Lung (tissue), 12 donors: ENCODE results near the gene HAPLN2. TPM values are rescaled to one million over a fixed set of nuclear protein-coding genes. Genes with fewer than 3 reads are reported as not detected.

Experiments used
- ATAC-seq: fragments of 200-7000 bp; cut with Tn5 transposase; one replicate; pipeline ENCODE4 v1.9.1; 2020; ENCODE audit warnings: moderate number of reproducible peaks; ENCODE audit not compliant: insufficient read depth, low FRiP score
- DNase-seq, 3 donors: peaks; one replicate each; pipeline ENCODE4 v3.0.0-alpha.2; 2013 to 2017
- H3K27ac ChIP-seq, 2 donors: one replicate each; pipeline ENCODE4 v1.5.1; 2013; ENCODE audit warnings: mild to moderate bottlenecking in 2 of 2, moderate library complexity in 2 of 2, control low read depth in 1 of 2, inconsistent platforms in 1 of 2, low read depth in 1 of 2, low read length in 1 of 2
- H3K27me3 ChIP-seq, 3 donors: one replicate each; pipeline ENCODE4 v1.5.1; 2013; ENCODE audit warnings: low read length in 2 of 3; ENCODE audit not compliant: control insufficient read depth in 3 of 3, insufficient read depth in 3 of 3
- H3K36me3 ChIP-seq, 4 donors: one replicate each; pipeline ENCODE4 v1.5.1; 2013; ENCODE audit warnings: low read length in 4 of 4, mild to moderate bottlenecking in 1 of 4, moderate library complexity in 1 of 4; ENCODE audit not compliant: control insufficient read depth in 4 of 4, insufficient read depth in 4 of 4
- H3K4me1 ChIP-seq, 5 donors: one replicate each; pipeline ENCODE4 v1.5.1; 2013; ENCODE audit warnings: low read length in 5 of 5, mild to moderate bottlenecking in 2 of 5, moderate library complexity in 1 of 5; ENCODE audit not compliant: control insufficient read depth in 5 of 5, insufficient read depth in 5 of 5
- H3K4me3 ChIP-seq: one replicate; pipeline ENCODE4 v1.5.1; 2013; ENCODE audit warnings: mild to moderate bottlenecking, control low read depth, moderate library complexity
- H3K9ac ChIP-seq, 2 donors: one replicate each; pipeline ENCODE4 v1.5.1; 2013; ENCODE audit warnings: low read length in 2 of 2, control low read depth in 1 of 2; ENCODE audit not compliant: insufficient read depth in 1 of 2
- H3K9me3 ChIP-seq, 4 donors: one replicate each; pipeline ENCODE4 v1.5.1; 2013; ENCODE audit warnings: low read length in 3 of 4, mild to moderate bottlenecking in 1 of 4, moderate library complexity in 1 of 4; ENCODE audit not compliant: control insufficient read depth in 4 of 4, insufficient read depth in 3 of 4
- CTCF ChIP-seq: IDR thresholded peaks from 2 replicates; pipeline ENCODE4 v1.5.1; 2012; ENCODE audit warnings: mild to moderate bottlenecking; ENCODE audit errors: control extremely low read depth, extremely low read depth
- whole genome bisulfite sequencing, 2 donors: extraction: QIAGEN DNeasy Blood & Tissue Kit; methylation state at CpG; one replicate each; pipeline ENCODE4 v1.1.7; 2013; 5-methylcytosine and 5-hydroxymethylcytosine counted together
- polyA plus RNA-seq, 2 donors: library from polyadenylated mRNA; stranded (reverse); fragments of 200-250 nt; gene quantifications; one replicate each; pipeline ENCODE4 v1.2.1, GENCODE V29; 2013
- total RNA-seq, 2 donors: library from RNA; depleted of rRNA in 1 of 2; stranded (reverse); fragments of >200 nt in 1 of 2; gene quantifications; one replicate each; pipeline ENCODE4 v1.2.1, GENCODE V29; 2014 to 2021
- donor health status: control.
- donor health status: control.
- donor health status: Bipolar disorder and iron deficiency.
- donor health status: healthy.
- donor health status: DM: yes; HTN: yes; CAD: no.

Gene HAPLN2
- total and polyA plus RNA-seq, 4 donors, result 0.18 to 0.31 (median 0.24) TPM; not detected in 1

GRCh38 chr1:156579472-156579871 lies 39.7 kb upstream of the HAPLN2 start, which contains the start of gene TTC24:
TTC24 (plus strand) TSS chr1:156579723; CDS start chr1:156581365, 1,642 bp downstream.
- no peak within 1 kb of the TSS for H3K27ac ChIP-seq
- no peaks in the 10 kb centered on the region for H3K36me3 ChIP-seq
- H3K27me3 ChIP-seq, result no peaks in the 10 kb centered on the region
- no peaks in the 10 kb centered on the region for H3K4me1 ChIP-seq
- ATAC-seq, result no peak
- no peak within 1 kb of the TSS for H3K9ac ChIP-seq
- 78 to 79% methylated on average over 5 of the region's 5 CpGs for WGBS, 2 donors
- no peak within 1 kb of the TSS for H3K4me3 ChIP-seq
- no peak for DNase-seq
- H3K9me3 ChIP-seq, result no peaks in the 10 kb centered on the region
- TF ChIP-seq CTCF, result no peak

DNA sequence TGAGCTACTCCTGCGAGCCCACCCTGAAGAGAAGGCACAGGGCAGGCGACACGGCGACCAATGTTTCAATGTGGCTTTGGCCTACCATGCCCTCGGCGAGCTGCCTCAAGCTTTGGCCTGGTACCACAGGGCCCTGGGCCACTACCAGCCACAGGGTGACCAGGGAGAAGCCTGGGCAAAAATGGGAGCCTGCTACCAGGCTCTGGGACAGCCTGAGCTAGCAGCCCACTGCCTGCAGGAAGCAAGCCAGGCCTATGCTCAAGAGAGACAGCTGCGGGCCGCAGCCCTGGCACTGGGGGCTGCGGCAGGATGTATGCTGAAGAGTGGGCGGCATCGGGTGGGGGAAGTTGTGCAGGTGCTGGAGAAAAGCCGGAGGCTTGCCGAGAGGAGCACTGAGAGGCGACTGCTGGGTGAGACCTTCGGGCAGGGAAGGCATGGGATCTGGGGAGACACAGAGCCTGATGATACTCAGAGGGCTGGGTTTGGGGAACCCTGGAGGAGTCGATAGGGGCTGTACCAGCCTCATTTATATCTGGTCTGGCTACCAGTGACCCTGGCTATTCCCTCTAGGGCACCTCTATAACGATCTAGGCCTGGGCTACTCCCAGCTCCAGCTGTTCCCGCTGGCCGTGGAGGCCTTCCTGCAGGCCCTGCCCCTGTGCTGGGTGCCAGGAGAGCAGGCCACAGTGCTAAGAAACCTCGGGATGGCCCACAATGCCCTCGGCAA lies 37.4 kb upstream of the HAPLN2 start:
- DNase-seq (no peak), ATAC-seq (no peak)
- TF ChIP-seq CTCF, result no peak
- Histone ChIP-seq H3K27ac (no peak overlapping the region), H3K9ac (no peak overlapping the region), H3K36me3 (no peaks in the 10 kb centered on the region), H3K4me1 (no peaks in the 10 kb centered on the region), H3K4me3 (no peak overlapping the region), H3K9me3 (no peaks in the 10 kb centered on the region), H3K27me3 (peaks cover 0 to 2% (median 0%) of the 10 kb centered on the region in 3 donors)
- WGBS, 2 donors, result 57 to 75% methylated on average over 21 of the region's 21 CpGs

- DNase-seq, result no peak
- no peak for TF ChIP-seq CTCF
These were observed 36.7 kb upstream of the HAPLN2 start for GRCh38 chr1:156582388-156583017.

More at GRCh38 chr1:156582388-156583017, 36.7 kb upstream of the HAPLN2 start:
- 60 to 76% methylated on average over 9 of the region's 9 CpGs for WGBS, 2 donors
- H3K4me3 ChIP-seq, result no peak overlapping the region
- peaks cover 0 to 2% (median 0%) of the 10 kb centered on the region in 3 donors for H3K27me3 ChIP-seq
- no peaks in the 10 kb centered on the region for H3K36me3 ChIP-seq
- no peak overlapping the region for H3K9ac ChIP-seq
- H3K27ac ChIP-seq, result no peak overlapping the region
- H3K4me1 ChIP-seq, result no peaks in the 10 kb centered on the region
- no peak for ATAC-seq
- H3K9me3 ChIP-seq, result no peaks in the 10 kb centered on the region
